ENCODE data around the gene ARHGEF11.

ARHGEF11 gene

GRCh38 chr1:156904187-156904959 is 141.2 kb downstream of the ARHGEF11 start:
- no peaks in the 10 kb centered on the region for H4K20me1 ChIP-seq (ENCODE audit: insufficient read depth, low read length)

GRCh38 chr1:156903328-156904091 is 142.0 kb downstream of the ARHGEF11 start:
- Histone ChIP-seq H3K4me1 (ENCODE audit: insufficient read depth, low read length) (no peaks in the 10 kb centered on the region), H3K27ac (ENCODE audit: low read length) (no peak overlapping the region), H3K27me3 (ENCODE audit: insufficient read depth, low read length, poor library complexity) (peaks cover 21% of the 10 kb centered on the region), H3K9ac (ENCODE audit: low read depth, low read length) (no peak overlapping the region), H2AFZ (ENCODE audit: low read depth, low read length) (no peak overlapping the region), H3K9me3 (ENCODE audit: insufficient read depth, low read length, severe bottlenecking) (no peaks in the 10 kb centered on the region), H3K36me3 (ENCODE audit: insufficient read depth, low read length) (no peaks in the 10 kb centered on the region), H4K20me1 (ENCODE audit: insufficient read depth, low read length) (no peaks in the 10 kb centered on the region), H3K4me2 (ENCODE audit: insufficient read depth, low read length) (no peak overlapping the region), H3K4me3 (ENCODE audit: low read depth in 1 of 2, low read length in 2 of 2) (no peak overlapping the region), H3K79me2 (ENCODE audit: insufficient read depth, low read length) (no peaks in the 10 kb centered on the region)
- DNase-seq = no peak
- no peak for ATAC-seq (ENCODE audit: insufficient read depth, low read depth)
- TF ChIP-seq CTCF (IDR thresholded peaks at IDR 0.05; ENCODE audit: borderline replicate concordance, extremely low read depth, low read length, poor library complexity, severe bottlenecking) (no peak), EZH2 (IDR thresholded peaks at IDR 0.05; ENCODE audit: borderline replicate concordance, low read depth, low read length, severe bottlenecking) (no peak)

More at GRCh38 chr1:156904187-156904959, 141.2 kb downstream of the ARHGEF11 start:
- H3K9me3 ChIP-seq (ENCODE audit: insufficient read depth, low read length, severe bottlenecking) = no peaks in the 10 kb centered on the region
- H3K27ac ChIP-seq (ENCODE audit: low read length) = no peak overlapping the region
- no peak for ATAC-seq (ENCODE audit: insufficient read depth, low read depth)
- TF ChIP-seq CTCF (IDR thresholded peaks at IDR 0.05; ENCODE audit: borderline replicate concordance, extremely low read depth, low read length, poor library complexity, severe bottlenecking) (no peak), EZH2 (IDR thresholded peaks at IDR 0.05; ENCODE audit: borderline replicate concordance, low read depth, low read length, severe bottlenecking) (no peak)
- H3K79me2 ChIP-seq (ENCODE audit: insufficient read depth, low read length) = no peaks in the 10 kb centered on the region
- no peaks in the 10 kb centered on the region for H3K36me3 ChIP-seq (ENCODE audit: insufficient read depth, low read length)
- no peak overlapping the region for H2AFZ ChIP-seq (ENCODE audit: low read depth, low read length)
- no peak overlapping the region for H3K4me2 ChIP-seq (ENCODE audit: insufficient read depth, low read length)
- no peak overlapping the region for H3K9ac ChIP-seq (ENCODE audit: low read depth, low read length)
- peaks cover 21% of the 10 kb centered on the region for H3K27me3 ChIP-seq (ENCODE audit: insufficient read depth, low read length, poor library complexity)
- no peaks in the 10 kb centered on the region for H3K4me1 ChIP-seq (ENCODE audit: insufficient read depth, low read length)
- no peak overlapping the region for H3K4me3 ChIP-seq (ENCODE audit: low read depth in 1 of 2, low read length in 2 of 2)
- DNase-seq = no peak

- peaks cover 21% of the 10 kb centered on the region for H3K27me3 ChIP-seq (ENCODE audit: insufficient read depth, low read length, poor library complexity)
Observed at GRCh38 chr1:156901966-156902915, 143.3 kb downstream of the ARHGEF11 start.

More at GRCh38 chr1:156901966-156902915, 143.3 kb downstream of the ARHGEF11 start:
- no peak overlapping the region for H3K9ac ChIP-seq (ENCODE audit: low read depth, low read length)
- no peaks in the 10 kb centered on the region for H3K4me1 ChIP-seq (ENCODE audit: insufficient read depth, low read length)
- no peaks in the 10 kb centered on the region for H3K9me3 ChIP-seq (ENCODE audit: insufficient read depth, low read length, severe bottlenecking)
- ATAC-seq (ENCODE audit: insufficient read depth, low read depth) (no peak), DNase-seq (no peak)
- H3K36me3 ChIP-seq (ENCODE audit: insufficient read depth, low read length) = no peaks in the 10 kb centered on the region
- no peak overlapping the region for H3K4me3 ChIP-seq (ENCODE audit: low read depth in 1 of 2, low read length in 2 of 2)
- no peak overlapping the region for H3K27ac ChIP-seq (ENCODE audit: low read length)
- H3K79me2 ChIP-seq (ENCODE audit: insufficient read depth, low read length) = no peaks in the 10 kb centered on the region
- no peak overlapping the region for H3K4me2 ChIP-seq (ENCODE audit: insufficient read depth, low read length)
- TF ChIP-seq EZH2 (IDR thresholded peaks at IDR 0.05; ENCODE audit: borderline replicate concordance, low read depth, low read length, severe bottlenecking) (no peak), CTCF (IDR thresholded peaks at IDR 0.05; ENCODE audit: borderline replicate concordance, extremely low read depth, low read length, poor library complexity, severe bottlenecking) (no peak)
- no peaks in the 10 kb centered on the region for H4K20me1 ChIP-seq (ENCODE audit: insufficient read depth, low read length)
- no peak overlapping the region for H2AFZ ChIP-seq (ENCODE audit: low read depth, low read length)

All from DND-41 (cell line).